NCI-H69 (cell line): ENCODE measurements around the gene PTCD2.

ENCODE experiments used
- DNase-seq: peaks from one replicate; lab custom pipeline; 2025; lab: John Stamatoyannopoulos, UW

PTCD2 gene

DNA sequence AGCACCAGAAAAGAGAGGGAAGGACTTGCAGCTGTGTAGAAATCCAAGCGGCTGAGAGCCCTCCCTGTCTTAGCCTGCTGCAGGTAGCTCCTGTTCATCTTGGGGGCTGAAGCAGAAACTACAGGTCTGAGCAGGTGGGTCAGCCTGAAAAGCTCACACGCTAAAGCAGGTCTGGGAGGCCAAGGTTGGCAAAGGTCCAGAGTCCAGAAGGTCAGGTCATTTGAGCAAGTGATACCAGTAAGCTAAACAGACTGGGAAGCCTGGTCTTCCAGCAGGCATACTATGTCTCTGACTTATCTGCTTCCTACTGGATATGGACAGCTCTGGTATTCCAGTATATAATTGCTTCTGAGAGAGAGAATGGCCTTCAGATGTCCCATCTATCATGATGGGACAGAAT, 26.2 kb downstream of the PTCD2 start:
- DNase-seq = no peak

DNA sequence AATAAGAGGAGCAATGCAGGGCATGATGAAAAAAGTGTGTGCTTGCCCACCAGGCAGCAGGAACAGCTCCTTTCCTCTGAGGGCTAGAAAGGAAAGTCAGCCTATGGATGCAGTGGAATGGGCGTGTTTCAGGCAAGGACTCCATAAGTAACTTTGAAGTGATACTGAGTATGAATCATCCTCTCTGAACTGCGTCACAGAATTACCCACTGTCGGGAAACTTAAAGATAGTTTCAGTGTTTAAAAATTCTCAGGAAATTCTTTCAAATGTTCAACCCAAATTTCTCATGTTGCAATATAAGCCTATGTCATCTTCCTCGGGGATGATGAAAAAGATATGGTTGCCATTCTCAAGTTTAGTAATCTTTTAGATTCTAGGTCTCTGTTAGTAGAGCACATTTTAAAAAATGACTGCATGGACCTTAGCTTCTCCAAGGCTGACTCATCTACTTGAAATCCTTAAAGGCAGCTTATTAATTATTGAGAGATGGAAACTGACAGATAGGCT, 27.7 kb downstream of the PTCD2 start:
- DNase-seq = no peak

DNA sequence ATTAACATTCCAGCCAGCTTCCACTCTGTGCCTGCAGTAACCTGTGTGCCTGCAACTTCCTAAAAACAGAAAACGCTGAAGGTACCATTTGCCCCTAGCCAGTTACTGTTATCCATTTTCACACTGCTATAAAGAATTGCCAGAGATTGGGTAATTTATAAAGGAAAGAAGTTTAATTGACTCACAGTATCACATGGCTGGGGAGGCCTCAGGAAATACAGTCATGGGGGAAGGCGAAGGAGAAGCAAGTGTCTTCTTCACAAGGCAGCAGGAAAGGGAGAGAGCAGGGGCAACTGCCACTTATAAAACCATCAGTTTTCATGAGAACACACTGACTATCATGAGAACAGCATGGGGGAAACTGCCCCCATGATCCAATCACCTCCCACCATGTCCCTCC, 31.2 kb downstream of the PTCD2 start:
- no peak for DNase-seq

DNA sequence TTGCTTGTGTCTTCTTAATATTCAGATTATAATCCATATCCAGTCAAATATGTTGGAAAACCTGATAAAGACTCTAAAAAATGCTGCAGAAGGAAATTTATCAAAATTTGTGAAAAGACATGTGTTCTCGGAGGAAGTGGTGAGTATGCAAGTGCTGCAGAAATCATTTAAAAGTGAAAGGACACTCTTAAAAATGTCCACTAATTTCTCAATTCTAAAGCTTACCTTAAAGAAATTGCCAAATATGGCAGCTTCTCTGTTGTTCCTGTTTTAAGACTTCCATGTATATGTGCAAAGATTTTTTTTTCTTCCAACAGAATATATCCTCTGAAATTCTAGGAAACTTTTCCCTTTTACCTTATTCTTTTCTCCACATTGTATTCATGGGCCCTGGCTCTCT, 32.4 kb downstream of the PTCD2 start:
- no peak for DNase-seq

DNA sequence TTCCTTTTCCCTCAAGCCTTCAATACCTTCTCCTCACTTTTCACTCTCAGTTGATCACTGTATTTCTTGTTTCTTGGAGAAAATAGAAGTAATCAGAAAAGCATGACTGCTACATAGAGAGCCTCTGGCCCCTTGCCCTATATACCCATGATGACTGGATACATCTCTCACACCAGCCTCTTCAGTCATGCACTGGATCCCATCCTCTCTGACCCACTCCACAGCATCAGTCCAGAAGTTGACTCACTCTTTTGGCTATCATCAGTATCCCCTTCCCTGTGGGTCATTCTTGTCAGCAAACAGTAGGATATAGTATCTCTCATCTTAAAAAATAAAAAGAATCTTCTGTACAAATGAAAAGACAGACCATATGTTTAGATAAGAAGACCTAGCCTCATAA, 32.9 kb downstream of the PTCD2 start:
- no peak for DNase-seq

DNA sequence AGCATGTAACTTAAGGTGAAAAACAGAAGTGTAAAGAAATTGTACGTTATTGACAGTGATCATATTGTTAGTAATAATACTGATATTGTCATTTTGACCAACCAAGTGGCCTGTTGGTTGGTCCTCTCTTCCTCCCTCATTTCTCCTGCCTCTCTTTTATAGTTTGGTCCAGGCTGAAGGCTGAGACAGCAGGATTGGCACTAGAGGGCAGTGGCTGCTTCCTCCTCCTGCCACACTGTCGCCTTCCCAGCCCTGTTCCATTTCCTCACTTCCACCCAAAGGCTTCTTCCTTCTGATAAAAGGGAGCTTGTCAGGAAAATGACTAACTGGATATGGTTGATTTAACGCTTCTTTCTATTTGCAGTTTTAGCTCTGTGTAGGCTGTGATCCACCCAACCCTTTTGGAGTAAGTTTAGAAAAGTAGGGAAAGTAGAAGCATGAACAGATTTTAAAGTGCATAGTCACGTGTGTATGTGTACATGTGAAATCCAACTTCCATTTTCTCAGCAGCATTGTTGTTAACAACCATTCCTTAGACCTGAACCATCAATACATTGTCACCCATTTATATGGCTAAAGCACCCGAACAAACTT, 35.6 kb downstream of the PTCD2 start:
- peak; percentile 56 for DNase-seq

DNA sequence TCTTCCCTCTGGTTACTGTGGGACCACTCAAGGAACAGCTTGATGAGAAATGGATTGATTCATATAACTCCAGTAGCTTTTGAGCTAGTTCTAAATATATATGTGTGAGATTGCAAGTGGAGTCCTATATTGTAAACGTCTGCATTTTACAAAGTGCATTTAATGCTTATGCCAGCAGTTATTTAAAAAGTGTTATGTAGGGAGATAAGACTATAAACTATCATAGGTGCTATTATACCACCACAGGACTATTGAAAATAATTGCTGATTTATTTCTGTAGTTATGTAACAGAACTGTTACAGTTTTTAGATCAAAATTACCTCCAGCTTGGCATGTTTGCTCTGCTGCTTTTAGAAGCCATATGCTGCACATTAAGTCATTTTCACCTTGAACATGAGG, 36.2 kb downstream of the PTCD2 start:
- DNase-seq = peak; percentile 5

DNA sequence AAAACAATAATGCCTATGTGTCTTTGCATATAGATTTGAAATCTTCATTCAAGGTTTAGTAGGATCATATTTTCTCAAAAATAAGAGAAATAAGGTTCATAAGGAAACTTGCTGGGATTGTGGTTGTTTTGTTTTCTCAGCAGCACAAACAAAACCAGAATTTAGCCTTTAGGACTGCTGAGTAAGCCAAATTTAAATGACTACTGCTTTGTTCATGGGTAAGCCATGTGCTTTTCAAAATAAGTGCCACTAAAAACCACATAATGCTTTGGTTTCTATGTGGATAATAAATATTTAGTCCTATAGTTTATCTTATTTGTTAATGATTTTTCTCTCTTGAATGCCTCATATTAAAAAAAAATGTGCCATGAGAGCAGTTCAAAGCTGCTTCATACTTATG, 38.8 kb downstream of the PTCD2 start:
- DNase-seq = no peak

DNA sequence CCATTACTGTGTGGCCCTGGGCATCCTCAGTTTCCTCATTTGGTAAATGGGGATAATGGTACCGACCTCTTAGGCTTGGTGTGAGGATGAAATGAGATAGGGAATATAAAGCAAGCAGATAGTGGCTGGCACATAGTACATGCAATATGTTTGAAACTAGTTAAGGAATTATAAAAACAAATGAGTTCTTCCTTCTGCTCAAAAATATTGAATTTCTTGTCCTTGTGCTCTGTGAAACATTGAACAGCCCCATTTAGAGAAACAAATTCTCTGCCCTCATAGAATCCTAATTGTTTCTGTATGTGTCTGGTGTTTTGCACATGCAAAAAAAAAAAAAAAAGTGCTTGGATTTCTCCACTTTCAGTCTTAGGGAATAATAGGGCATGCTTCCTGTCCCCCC, 39.7 kb downstream of the PTCD2 start:
- no peak for DNase-seq

DNA sequence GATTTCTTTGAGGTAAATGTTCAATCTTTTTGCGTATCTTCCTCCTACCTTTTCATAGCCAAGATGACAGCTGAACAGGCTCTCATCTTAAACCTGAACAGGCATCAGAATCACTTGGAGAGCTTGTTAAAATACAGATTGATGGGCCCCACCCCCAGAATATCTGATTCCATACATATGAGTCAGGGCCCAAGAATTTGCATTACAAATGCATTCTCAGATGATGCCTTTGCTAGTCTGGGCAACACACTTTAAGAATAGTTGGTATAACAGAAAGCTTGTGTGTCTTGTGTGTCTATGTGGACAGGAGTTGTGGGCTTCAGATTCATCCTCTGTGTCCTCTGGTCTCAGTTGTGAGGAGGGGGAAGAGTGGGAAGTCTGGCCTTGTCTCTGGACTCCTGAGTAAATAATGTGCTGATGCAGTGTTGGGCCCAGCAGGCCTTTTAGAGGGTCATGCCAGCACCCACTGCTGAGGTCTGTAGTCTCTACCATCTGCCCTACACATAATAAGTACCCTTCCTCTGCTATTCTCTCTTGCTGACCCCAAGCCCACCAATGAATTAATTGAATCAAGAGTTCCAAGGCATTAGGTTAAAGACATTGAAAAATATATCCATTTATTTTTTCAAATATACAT, 43.1 kb downstream of the PTCD2 start:
- no peak for DNase-seq

DNA sequence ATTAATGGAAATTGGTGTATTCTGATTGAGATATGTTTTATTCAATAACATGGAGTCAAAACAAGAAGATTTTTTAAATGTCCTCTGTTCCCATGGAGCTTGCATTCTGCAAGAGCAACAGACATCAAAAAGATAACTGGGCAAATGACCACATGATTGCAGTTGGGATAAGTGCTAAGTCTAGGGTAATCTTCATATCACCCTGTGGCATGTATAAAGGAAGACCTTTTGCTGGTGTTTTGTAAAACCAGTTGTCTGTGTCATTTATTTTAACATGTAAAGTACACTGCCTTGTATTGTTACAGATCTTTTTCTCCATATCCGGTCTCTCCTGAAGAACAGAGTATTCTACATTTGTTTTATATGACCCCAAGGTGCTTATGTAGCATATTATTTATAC, 44.0 kb downstream of the PTCD2 start:
- no peak for DNase-seq

DNA sequence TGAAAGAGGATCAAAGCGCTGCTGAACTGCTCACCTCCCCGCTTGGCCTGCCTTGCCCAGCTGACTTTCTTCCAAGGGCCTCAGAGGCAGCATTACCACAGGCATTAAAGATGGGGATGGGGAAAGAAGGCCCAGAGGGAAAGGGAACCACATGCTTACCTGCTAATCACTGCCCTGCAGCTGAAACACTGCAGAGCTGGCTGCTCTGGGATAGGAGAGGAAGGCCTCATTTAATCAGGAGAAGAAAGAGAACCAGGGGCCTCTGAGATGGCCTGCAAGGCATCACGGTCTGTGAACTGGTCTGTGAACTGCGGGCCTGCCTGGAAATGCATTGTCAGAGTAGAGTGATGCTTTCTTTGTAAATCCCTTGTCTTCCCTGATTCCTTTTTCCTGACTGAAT, 44.8 kb downstream of the PTCD2 start:
- DNase-seq = no peak

DNA sequence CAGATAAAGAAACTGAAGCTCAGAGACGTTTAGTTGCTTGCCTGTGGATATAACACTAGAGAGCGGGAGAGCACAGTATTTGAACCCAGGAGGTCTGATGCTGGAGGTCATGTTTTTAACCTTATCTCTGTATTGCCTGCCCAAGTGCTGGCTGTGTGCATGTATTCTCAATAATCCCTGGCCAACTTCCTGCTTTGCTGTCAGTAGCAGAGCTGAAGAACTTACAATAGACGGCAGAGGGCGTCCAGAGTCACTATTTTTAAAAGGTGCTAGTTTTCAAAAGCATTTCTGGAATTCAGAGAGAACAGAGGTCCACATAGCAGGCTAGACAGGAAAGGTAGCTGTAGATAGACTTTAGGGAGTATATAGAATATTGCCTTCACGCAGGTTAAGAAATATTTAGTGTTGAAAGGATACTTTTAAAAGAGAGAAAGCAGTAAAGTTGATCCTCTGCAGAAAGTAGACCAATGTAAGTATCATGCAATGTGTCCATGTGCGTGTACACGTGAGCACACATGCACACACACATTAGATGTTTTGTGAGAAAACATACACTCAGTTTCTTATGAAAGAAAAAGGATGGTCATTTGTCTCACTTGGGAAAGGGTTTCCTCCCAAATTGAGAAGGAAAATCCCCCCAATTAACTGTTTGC, 46.3 kb downstream of the PTCD2 start:
- DNase-seq = peak; percentile 69

DNA sequence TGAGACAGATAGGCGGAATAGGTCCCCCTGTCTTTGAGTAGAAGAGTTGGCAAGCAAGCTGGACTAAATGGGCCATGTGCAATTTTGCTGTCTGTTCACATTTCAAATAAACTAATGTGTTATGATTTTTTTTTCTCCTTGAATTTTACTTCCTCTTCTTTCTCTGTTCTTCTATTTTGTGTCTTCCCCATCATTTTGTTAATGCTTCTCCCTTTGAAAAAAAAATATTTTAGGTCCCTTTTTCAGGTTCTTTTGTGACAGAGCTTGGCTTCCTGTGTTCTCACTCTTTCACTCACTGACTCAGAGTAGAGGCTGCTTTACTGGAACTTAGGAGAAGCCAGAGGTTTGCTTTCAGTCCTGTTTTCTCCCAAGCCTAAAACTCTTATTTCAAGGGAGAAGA, 48.1 kb downstream of the PTCD2 start:
- DNase-seq = no peak

DNA sequence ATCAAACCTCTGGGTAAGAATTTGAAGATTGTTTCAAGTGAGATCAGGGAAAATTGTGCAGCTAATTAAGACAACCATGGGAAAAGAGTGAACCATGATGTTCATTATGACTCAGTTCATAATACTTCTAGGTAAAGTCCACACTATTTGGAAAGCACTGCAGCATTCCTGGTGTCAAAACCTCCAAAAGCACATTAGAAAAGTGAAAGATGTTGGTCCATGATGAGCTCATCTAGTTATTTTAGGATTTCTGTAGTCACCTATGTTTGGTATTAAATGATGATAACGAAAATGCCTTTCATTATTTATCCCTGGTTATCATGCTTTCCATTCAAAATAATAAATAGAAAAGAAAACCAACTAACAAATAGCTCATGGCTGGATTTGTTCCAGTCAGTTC, 49.1 kb downstream of the PTCD2 start:
- no peak for DNase-seq

DNA sequence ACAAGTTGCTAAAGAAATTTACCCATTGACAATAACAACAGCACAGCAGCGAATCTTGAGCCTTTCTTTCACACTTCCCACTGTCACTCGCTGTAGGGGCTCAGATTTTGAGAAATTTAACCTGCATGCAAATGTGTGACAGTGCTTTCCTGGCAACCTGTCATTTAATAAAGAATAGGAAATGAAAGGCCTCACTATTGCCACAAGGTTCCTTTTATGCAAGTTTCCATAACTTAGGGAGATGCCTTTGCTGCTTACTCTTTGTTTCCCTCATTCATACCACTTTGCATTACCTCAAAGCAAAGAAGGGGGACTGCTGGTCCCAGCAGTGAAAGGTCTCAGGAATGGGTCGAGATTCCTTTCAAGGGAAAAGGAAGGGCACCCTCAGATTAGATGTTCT, 49.5 kb downstream of the PTCD2 start:
- DNase-seq = no peak

DNA sequence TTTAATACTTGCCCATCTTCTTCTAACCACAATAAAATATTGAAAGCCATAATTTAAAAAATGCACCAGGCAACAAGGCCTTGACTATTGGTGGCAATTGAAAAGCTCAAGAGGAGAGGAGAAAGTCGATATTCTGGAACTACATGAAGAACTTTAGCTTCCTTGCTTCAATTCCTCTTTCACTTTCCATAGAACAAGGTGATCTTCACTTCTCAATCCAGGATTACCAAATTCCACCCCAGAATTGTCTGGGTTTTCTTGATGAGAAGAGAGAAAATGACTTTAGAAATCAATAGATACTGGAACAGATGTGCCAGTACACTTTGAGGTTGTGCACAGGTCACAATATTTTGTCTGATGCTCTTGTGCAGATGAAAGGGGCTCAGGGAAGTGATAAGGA, 52.2 kb downstream of the PTCD2 start:
- no peak for DNase-seq

DNA sequence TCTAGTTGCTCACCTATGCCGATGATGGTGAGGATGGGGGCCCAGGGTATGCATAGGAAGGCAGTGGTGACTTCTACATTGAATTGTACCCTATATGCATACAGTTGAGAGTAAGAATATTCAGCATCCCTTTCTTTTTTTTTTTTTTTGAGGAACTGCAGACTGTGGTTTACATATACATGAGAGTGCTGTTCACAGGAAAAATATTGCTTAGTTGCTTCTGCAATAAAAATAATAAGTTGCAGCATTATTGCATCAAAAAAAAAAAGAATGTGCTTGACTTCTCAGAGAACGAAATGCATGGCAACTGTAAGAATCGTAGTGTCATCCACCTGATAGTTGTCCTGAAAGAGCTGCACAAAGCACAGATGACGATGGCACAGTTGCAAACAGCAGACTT, 52.8 kb downstream of the PTCD2 start:
- DNase-seq = no peak

DNA sequence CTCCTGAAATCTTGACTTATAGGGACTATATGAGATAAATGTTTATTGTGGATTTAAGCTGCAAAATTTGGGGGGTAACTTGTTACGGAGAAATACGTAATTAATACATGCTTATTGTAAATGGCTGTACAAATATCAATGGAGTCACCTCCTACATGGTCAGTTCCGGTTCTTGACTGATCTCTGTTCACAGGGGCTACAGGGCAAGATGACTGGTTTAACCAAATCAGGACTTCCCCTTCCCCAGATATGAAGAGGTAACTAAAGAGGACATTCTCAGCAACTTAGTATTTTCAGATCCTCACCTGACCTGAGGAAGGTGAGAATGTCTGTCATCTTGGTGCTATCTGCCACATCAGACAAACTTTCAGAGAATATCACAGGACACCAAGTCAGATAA, 54.7 kb downstream of the PTCD2 start:
- no peak for DNase-seq

DNA sequence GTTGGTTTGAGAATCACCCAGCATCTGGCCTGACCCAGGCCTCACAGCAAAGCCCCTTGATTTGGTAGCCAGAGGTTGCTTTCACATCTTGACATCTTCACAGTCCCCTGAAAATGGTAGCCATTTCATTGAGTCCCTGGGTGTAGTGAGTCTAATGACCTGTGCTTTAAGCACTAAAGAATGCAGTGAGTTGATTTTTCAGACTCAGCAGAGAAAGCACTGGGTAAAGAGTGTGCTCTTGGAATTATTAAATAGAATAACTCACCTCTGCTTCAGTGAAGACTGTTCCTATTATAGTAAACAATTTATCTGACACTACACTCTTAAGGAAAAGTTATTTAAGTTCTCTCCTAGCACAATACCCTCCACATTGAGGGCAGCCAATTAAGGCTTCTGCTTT, 56.2 kb downstream of the PTCD2 start:
- DNase-seq = no peak

DNA sequence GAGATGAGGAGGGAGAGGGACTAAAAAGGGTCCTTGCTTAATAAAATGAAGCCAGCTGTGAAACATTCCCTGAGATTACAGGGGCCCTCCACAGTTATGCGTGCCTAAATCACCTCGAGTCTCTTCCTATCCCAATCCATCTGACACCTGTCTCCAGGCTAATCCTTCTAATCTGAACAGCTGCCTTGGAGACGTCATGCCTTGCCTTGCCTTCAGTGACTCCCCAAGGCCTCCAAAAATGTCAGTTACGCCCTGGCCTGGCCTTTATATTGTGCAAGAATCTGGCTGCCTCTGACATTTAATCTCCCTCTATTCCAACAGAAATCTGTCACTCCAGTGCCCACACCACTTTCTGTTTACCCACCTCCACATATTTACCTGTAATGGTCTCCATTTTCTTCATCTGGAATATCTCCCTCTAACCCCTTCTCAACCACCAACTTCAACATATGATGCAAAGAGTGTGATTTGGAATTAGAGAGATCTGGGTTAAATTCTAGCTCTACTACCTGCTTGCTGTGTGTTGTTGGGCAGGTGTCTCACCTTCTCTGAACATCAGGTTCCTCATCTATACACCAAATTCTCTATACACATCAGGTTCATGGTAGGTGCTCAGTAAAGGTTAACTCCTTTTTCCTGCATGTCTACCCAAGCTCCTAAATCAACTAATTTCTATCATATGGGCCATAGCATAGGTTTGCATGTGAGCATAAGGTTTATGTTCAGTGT, 57.9 kb downstream of the PTCD2 start:
- DNase-seq = peak; percentile 14

DNA sequence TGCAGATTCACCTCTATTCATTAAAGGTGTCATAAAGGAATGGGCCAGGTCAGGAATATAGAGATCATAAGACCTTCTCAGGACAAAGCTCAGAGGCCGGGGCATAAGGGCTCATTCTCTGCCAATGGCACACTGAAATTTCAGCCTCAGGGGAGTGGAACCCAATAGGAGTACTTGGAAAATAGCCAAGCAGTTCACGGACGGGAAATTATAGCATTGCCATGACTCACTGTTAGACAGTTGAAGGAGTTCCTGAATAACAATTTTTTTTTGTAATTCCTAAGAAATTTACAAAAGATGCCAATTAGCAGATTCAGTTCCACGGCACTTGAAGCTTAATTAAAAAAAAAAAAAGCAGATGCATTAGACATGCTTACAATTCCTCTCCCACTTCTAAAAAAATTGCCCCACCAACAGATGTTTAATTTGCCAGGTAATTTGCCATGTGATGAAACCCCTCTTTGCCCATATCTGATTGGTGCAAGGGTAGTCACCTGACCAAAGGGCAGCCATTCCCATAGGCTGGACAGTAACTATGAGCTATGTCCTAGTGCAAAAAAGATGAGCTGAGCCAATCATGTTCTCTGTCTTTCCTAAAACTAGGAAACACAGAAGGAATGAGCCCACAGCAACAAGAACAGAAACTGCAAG, 58.6 kb downstream of the PTCD2 start:
- peak; percentile 91 for DNase-seq
